NCI-H345 treated with DMSO at 0.1 percent for 48 hours (cell line): ENCODE measurements around the gene KREMEN2.
A peak's percentile ranks its signal among the peaks of the same experiment; 100 is the strongest.
"Not testable (repeated sequence)": the region's sequence is repeated elsewhere in the genome, so short reads cannot be mapped to it uniquely, and the experiment has no call there.

ENCODE experiments used
- DNase-seq: peaks from one replicate; lab custom pipeline; 2025; ENCODE audit not compliant: unreplicated experiment; lab: John Stamatoyannopoulos, UW

The KREMEN2 gene, protein sequence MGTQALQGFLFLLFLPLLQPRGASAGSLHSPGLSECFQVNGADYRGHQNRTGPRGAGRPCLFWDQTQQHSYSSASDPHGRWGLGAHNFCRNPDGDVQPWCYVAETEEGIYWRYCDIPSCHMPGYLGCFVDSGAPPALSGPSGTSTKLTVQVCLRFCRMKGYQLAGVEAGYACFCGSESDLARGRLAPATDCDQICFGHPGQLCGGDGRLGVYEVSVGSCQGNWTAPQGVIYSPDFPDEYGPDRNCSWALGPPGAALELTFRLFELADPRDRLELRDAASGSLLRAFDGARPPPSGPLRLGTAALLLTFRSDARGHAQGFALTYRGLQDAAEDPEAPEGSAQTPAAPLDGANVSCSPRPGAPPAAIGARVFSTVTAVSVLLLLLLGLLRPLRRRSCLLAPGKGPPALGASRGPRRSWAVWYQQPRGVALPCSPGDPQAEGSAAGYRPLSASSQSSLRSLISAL

DNA sequence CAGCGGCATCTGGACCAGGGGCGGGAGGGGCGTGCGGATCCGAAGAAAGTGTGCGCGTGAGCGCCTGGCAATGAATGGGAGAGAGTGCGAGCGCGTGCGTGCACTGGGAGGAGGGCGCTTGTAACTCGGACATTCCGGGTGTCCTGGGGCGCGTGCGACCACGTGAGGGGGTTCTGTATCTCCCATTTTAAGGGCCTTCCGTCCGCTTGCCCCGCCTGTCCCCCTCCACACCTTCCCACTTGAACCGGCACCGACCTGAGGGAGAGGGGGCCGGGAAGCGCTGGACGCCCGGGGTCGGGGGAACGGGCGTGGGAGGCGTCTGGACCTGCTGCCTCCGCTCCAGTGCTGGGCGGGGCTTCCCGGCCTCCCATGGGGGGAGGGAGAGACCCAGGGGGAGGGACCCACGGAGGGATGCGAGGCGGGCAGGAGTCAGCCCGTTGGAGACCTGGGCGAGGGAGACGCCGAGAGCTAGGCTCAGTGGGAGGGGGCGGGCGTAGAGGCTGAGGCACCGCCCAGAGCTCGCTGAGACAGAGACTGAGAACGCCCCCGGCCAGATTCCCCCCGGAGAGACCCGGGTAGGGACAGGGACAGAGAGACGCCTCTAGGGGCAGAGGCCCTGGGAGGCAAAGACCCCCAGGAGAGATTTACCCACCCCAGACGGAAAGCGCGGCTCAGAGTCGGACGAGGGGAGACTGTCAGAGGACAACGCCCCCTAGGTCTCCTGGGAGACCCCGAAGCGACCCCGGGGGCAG, at the start of gene KREMEN2:
Gene KREMEN2, plus strand, starts transcription at position 553 of the 752 bp plus-strand sequence. CDS start 246 bp downstream, outside the sequence.
- peak; percentile 59 for DNase-seq

DNA sequence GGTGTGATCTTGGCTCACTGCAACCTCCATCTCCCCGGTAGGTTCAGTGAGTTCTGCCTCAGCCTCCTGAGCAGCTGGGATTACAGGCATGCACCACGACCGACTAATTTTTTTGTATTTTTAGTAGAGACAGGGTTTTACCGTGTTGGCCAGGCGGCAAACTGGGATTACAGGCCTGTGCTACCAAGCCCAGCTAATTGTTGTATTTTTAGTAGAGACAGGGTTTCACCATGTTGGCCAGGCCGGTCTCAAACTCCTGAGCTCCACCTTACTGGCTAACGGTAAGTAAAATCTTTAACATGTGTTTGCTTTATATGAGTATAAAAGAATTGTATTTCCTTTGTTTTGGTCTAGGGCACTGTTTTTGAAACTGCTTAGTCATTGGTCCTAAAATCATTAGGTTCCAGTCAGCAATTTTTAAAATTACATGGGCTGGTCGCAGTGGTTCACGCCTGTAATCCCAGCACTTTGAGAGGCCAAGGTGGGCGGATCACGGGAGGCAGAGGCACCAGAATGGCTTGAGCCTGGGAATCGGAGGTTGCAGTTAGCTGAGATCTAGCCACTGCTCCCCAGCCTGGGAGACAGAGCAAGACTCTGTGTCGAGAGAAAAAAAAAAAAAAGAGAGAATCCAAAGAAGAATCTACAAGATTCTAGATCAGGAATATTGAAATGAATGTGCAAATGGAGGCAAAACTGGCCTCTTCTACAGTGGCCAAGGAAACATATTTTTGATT, 48.7 kb upstream of the KREMEN2 start:
- no peak for DNase-seq

DNA sequence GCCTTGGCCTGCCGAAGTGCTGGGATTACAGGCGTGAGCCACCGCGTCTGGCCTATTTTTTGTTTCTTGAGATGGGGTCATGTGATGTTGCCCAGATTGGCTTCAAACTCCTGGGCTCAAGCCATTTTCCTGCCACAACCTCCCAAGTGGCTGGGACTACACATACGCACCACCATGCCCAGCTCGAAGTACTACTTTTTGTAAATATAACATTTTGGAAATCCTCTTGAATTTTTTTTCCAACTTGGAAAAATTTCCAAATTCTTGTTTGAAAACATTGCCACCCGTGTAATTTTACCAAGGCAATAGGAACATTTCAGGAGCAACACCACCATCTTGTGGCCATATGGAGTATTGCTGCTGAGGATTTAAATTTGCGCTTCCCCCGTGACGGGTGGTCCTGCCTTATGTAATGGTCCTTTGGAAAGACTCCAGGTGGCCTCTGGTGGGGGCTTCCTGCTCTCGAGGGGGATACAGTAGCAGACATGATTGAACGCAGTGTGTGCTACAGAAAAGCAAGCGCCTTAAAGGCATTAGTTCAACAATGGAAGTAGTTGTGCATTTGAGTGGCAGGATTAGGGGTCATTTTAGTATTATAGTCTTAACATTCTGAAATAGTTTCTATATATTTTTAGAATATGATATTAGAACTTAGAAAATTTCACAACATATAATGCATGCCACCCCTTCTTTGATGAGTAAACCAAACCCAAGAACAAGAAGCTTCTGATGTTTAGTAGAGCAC, 44.4 kb upstream of the KREMEN2 start:
- DNase-seq, result peak; percentile 32

GRCh38 chr16:2923481-2923880, 40.6 kb upstream of the KREMEN2 start:
- no peak for DNase-seq

- DNase-seq, result no peak
Observed at GRCh38 chr16:2924901-2925755, 38.9 kb upstream of the KREMEN2 start.

GRCh38 chr16:2925951-2926649, 38.0 kb upstream of the KREMEN2 start:
- no peak for DNase-seq

DNA sequence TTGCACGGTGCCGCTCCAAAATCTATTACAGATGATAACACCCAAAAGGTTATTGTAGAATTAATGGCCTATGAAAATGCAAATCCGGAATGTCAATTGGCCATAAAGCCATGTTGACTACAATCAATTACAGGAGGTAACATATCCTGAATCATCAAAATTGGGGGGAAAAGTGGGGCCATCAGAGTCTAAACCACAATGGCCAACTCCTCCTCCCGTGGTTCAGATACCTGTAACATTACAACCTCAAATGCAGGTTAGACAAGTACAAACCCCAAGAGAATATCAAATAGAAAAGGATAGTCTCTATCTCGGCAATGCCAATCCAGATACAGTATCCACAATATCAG, 37.5 kb upstream of the KREMEN2 start:
- no peak for DNase-seq

- peak; percentile 87 for DNase-seq
Observed at GRCh38 chr16:2927010-2927646, 36.9 kb upstream of the KREMEN2 start.

DNA sequence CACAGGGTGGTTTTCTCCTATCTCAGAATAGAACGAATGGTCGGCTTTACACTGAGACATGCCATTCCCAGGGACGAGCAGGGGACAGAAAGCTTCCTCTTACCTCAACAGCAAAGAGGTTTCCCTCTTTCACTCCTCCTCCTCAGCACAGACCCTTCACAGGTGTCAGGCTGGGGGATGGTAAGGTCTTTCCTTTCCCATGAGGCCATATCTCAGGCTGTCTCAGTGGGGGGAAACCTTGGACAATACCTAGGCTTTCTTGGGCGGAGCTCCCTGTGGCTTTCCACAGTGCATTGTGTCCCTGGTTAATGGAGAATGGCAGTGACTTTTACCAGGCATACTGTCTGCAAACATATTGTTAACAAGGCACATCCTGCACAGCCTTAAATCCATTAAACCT, 35.9 kb upstream of the KREMEN2 start:
- DNase-seq, result not testable (repeated sequence)

DNA sequence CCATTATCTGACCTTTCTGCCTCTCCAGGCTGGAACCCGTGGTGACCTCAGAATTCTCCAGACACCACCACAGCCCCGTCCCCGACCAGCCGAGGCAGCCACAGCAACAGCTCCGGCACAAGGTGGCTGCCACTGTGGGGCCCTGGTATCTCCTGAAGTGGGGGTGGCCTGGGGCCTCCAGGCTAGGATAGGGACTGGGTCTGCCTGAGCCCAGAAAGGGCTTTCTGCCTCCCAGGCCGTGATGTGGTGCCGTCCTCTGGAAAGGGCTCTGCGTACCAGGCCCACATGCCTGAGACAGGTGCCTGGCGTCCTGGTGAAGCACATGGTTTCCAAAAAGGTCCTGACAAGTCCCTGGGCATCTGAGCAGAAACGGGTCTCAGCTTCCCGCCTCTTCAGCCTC, 35.3 kb upstream of the KREMEN2 start:
- DNase-seq, result no peak

- no peak for DNase-seq
Observed at GRCh38 chr16:2929693-2930092, 34.4 kb upstream of the KREMEN2 start.

GRCh38 chr16:2930236-2930635, 33.8 kb upstream of the KREMEN2 start:
- DNase-seq, result no peak

DNA sequence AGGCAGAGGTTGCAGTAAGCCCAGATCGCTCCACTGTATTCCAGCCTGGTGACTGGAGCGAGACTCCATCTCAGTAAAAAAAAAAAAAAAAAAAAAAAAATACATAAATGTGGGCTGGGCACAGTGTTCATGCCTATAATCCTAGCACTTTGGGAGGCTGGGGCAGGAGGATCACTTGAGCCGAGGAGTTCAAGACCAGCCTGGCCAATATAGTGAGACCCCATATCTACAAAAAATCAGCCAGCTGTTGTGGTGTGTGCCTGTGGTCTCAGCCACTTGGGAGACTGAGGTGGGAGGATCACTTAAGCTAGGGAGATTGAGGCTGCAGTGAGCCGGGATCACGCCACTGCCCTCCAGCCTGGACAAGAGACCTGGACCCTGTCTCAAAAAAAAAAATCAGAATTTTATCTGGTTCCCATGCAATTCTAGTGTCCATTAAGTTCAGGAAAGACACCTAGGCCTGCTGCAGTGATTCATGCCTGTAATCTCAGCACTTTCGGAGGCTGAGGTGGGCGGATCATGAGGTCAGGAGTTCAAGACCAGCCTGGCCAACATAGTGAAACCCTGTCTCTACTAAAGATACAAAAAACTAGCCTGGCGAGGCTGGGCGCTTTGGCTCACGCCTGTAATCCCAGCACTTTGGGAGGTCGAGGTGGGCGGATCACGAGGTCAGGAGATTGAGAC, 32.7 kb upstream of the KREMEN2 start:
- DNase-seq, result not testable (repeated sequence)

DNA sequence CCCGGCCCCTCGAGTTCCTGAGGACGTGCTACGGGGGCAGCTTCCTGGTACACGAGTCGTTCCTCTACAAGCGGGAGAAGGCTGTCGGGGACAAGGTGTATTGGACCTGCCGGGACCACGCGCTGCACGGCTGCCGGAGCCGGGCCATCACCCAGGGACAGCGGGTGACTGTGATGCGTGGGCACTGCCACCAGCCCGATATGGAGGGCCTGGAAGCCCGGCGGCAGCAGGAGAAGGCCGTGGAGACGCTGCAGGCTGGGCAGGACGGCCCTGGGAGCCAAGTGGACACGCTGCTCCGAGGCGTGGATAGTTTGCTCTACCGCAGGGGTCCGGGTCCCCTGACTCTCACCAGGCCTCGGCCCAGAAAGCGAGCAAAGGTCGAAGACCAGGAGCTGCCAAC, 30.9 kb upstream of the KREMEN2 start:
- DNase-seq, result no peak

DNA sequence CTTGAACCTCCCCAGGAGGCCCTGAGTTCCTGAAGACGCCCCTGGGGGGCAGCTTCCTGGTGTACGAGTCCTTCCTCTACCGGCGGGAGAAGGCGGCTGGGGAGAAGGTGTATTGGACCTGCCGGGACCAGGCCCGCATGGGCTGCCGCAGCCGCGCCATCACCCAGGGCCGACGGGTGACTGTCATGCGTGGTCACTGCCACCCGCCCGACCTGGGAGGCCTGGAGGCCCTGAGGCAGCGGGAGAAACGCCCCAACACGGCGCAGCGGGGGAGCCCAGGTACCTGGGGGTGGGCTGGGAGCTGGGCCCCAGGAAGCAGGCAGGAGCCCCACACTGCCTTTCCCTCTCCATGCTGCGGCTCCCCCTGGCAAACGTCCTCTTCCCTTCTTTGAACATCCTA, 30.4 kb upstream of the KREMEN2 start:
- DNase-seq, result no peak

- DNase-seq, result no peak
Observed at GRCh38 chr16:2934450-2934849, 29.6 kb upstream of the KREMEN2 start.

DNA sequence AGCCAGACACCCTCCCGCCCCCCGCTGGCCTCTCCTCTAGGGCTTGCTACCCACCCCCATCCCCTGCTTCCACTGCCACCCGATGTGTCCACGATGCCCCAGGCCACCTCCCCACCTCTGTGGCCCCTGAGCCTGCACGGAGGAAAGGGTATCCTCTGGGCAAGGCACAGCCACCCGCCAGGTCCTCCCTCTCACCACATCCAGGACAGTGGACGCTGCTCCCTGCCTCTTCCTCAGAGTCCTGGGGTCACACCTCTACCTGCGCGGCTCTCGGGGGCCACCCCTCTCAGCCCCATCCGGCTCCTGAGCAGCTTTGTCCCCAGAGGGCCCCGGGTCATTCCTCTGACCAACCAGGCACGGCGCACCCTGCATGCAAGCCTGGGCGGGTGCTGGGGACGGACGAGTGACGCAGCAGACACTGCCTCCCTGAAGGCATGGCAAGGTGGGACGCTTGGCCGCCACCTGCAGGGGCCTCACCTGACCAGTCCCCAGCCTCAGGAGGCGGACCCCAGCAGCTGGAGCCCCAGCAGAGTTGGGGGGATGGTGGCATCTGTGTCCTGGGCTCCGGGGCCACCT, 27.6 kb upstream of the KREMEN2 start:
- DNase-seq, result no peak

DNA sequence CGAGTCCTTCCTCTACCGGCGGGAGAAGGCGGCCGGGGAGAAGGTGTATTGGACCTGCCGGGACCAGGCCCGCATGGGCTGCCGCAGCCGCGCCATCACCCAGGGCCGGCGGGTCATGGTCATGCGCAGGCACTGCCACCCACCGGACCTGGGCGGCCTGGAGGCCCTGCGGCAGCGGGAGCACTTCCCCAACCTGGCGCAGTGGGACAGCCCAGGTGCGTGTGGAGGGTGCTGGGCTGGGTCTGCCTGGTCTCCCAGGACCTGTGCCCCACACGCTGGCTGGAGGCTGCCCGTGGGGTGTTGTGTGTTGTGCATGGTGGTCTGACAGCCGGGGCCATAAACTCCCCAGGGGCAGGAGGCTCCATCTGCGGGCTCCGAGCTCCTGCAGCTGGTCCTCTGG, 26.9 kb upstream of the KREMEN2 start:
- DNase-seq, result no peak
